Neural progenitor cell (in vitro differentiated cells): Measurements from ENCODE around the gene TNFRSF25. TPM values are rescaled to one million over a fixed set of nuclear protein-coding genes. Genes with fewer than 3 reads are reported as not detected.

Experiments used
- DNase-seq: peaks from one replicate; pipeline ENCODE4 v3.0.0-alpha.2; 2016; ENCODE audit warnings: low spot score
- H2AFZ ChIP-seq: fragments of 200-600 bp; sonication (generic); replicated peaks from 2 replicates; pipeline ENCODE4 v1.6.1; 2016; ENCODE audit warnings: antibody characterized with exemption
- H3F3A ChIP-seq: fragments of 200-600 bp; sonication (generic); 2 replicates; pipeline ENCODE4 v1.6.1; 2016; ENCODE audit warnings: antibody characterized with exemption, low read depth
- H3K27ac ChIP-seq: fragments of 200-600 bp; sonication (generic); 2 replicates; pipeline ENCODE4 v1.5.1; 2016; ENCODE audit warnings: mild to moderate bottlenecking
- H3K27me3 ChIP-seq: fragments of 200-600 bp; sonication (generic); 2 replicates; pipeline ENCODE4 v1.6.1; 2016; ENCODE audit warnings: mild to moderate bottlenecking, moderate library complexity
- H3K36me3 ChIP-seq: fragments of 200-600 bp; sonication (generic); 2 replicates; pipeline ENCODE4 v1.5.1; 2016
- H3K4me1 ChIP-seq: fragments of 200-600 bp; sonication (generic); 2 replicates; pipeline ENCODE4 v1.6.1; 2016; ENCODE audit warnings: mixed run types
- H3K4me2 ChIP-seq: fragments of 200-600 bp; sonication (generic); 2 replicates; pipeline ENCODE4 v1.6.1; 2016
- H3K4me3 ChIP-seq: fragments of 200-600 bp; sonication (generic); 2 replicates; pipeline ENCODE4 v1.5.1; 2016
- H3K79me2 ChIP-seq: fragments of 200-600 bp; sonication (generic); 2 replicates; pipeline ENCODE4 v1.6.1; 2016; ENCODE audit warnings: low read depth
- H3K9ac ChIP-seq: fragments of 200-600 bp; sonication (generic); 2 replicates; pipeline ENCODE4 v1.6.1; 2016
- H3K9me3 ChIP-seq: fragments of 200-600 bp; sonication (generic); 2 replicates; pipeline ENCODE4 v1.5.1; 2016; ENCODE audit warnings: low read depth
- H4K20me1 ChIP-seq: fragments of 200-600 bp; sonication (generic); 2 replicates; pipeline ENCODE4 v1.6.1; 2016; ENCODE audit warnings: low read depth
- H3K27ac Mint-ChIP-seq: 3 replicates; pipeline ENCODE4 v1.8.0; 2021; ENCODE audit warnings: mixed read lengths
- H3K27me3 Mint-ChIP-seq: 2 replicates; pipeline ENCODE4 v1.8.0; 2022; ENCODE audit warnings: low read depth, mild to moderate bottlenecking, inconsistent platforms, moderate library complexity, mixed read lengths; ENCODE audit not compliant: insufficient read depth
- H3K36me3 Mint-ChIP-seq: 3 replicates; pipeline ENCODE4 v1.8.0; 2021; ENCODE audit warnings: mixed read lengths
- H3K4me1 Mint-ChIP-seq: 3 replicates; pipeline ENCODE4 v1.8.0; 2021; ENCODE audit warnings: mixed read lengths
- H3K4me3 Mint-ChIP-seq: 3 replicates; pipeline ENCODE4 v1.8.0; 2021; ENCODE audit warnings: mild to moderate bottlenecking, moderate library complexity, mixed read lengths
- H3K9me3 Mint-ChIP-seq: 3 replicates; pipeline ENCODE4 v1.8.0; 2020; ENCODE audit warnings: mixed read lengths
- CTCF ChIP-seq: fragments of 200-600 bp; sonication (generic); IDR thresholded peaks from 2 replicates; pipeline ENCODE4 v1.5.1; 2017; ENCODE audit warnings: antibody characterized with exemption, mild to moderate bottlenecking
- EZH2 ChIP-seq: fragments of 200-600 bp; sonication (generic); IDR thresholded peaks from 2 replicates; pipeline ENCODE4 v1.6.1; 2017; ENCODE audit warnings: antibody characterized with exemption, mild to moderate bottlenecking, moderate library complexity
- EZH2phosphoT487 ChIP-seq: fragments of 200-600 bp; sonication (generic); IDR thresholded peaks from 2 replicates; pipeline ENCODE4 v1.6.1; 2017; ENCODE audit warnings: antibody characterized with exemption
- total RNA-seq: library from RNA; depleted of rRNA; stranded (reverse); fragments of >200 nt; gene quantifications from 2 replicates; pipeline ENCODE4 v1.2.3, GENCODE V29; 2015; ENCODE audit warnings: low replicate concordance

TNFRSF25 gene
- total RNA-seq, 1 donor from 2014 or later, result 15.6 TPM

- no peaks in the 10 kb centered on the region for H3K79me2 ChIP-seq
- H4K20me1 ChIP-seq, result peaks cover 57% of the 10 kb centered on the region
- H3K9ac ChIP-seq, result no peak overlapping the region
- H3K36me3 Mint-ChIP-seq, result no peaks in the 10 kb centered on the region
- H3K4me1 ChIP-seq, result peaks cover 30% of the 10 kb centered on the region
- H3K4me3 ChIP-seq, result peak overlapping the region; percentile 3
- peaks cover 13% of the 10 kb centered on the region for H3K4me1 Mint-ChIP-seq
- no peaks in the 10 kb centered on the region for H3K9me3 ChIP-seq
- H3K27me3 ChIP-seq, result peaks cover 100% of the 10 kb centered on the region
- H3K4me2 ChIP-seq, result peak overlapping the region; percentile 45
- H3K27me3 Mint-ChIP-seq, result peaks cover 70% of the 10 kb centered on the region
- no peak overlapping the region for H2AFZ ChIP-seq
- DNase-seq, result peak; percentile 78
- TF ChIP-seq CTCF (peak; percentile 80), EZH2 (peak; percentile 27), EZH2phosphoT487 (no peak)
- H3K9me3 Mint-ChIP-seq, result no peaks in the 10 kb centered on the region
- H3K27ac Mint-ChIP-seq, result no peak overlapping the region
- peaks cover 34% of the 10 kb centered on the region for H3F3A ChIP-seq
- H3K27ac ChIP-seq, result no peak overlapping the region
- no peaks in the 10 kb centered on the region for H3K36me3 ChIP-seq
- H3K4me3 Mint-ChIP-seq, result no peak overlapping the region
Measured at GRCh38 chr1:6423321-6423999, 42.5 kb downstream of the TNFRSF25 start.

GRCh38 chr1:6421266-6421665, 44.7 kb downstream of the TNFRSF25 start:
- no peaks in the 10 kb centered on the region for H3K9me3 Mint-ChIP-seq
- no peak overlapping the region for H3K4me3 ChIP-seq
- TF ChIP-seq EZH2 (no peak), EZH2phosphoT487 (no peak), CTCF (no peak)
- no peak overlapping the region for H3K27ac ChIP-seq
- peaks cover 30% of the 10 kb centered on the region for H3K4me1 ChIP-seq
- peaks cover 60% of the 10 kb centered on the region for H4K20me1 ChIP-seq
- H3K9ac ChIP-seq, result no peak overlapping the region
- H3K27ac Mint-ChIP-seq, result no peak overlapping the region
- H3K9me3 ChIP-seq, result no peaks in the 10 kb centered on the region
- H3K79me2 ChIP-seq, result no peaks in the 10 kb centered on the region
- no peaks in the 10 kb centered on the region for H3K36me3 Mint-ChIP-seq
- H3K27me3 ChIP-seq, result peaks cover 100% of the 10 kb centered on the region
- H3K4me1 Mint-ChIP-seq, result peaks cover 8% of the 10 kb centered on the region
- H3K4me2 ChIP-seq, result peak overlapping the region; percentile 88
- no peaks in the 10 kb centered on the region for H3K36me3 ChIP-seq
- H3K4me3 Mint-ChIP-seq, result peak overlapping the region; percentile 13
- peaks cover 34% of the 10 kb centered on the region for H3F3A ChIP-seq
- H3K27me3 Mint-ChIP-seq, result peaks cover 76% of the 10 kb centered on the region
- H2AFZ ChIP-seq, result no peak overlapping the region
- peak; percentile 46 for DNase-seq

GRCh38 chr1:6420454-6421042, 45.4 kb downstream of the TNFRSF25 start:
- H3K4me1 Mint-ChIP-seq, result peaks cover 8% of the 10 kb centered on the region
- H3K36me3 Mint-ChIP-seq, result no peaks in the 10 kb centered on the region
- DNase-seq, result peak; percentile 60
- H3K4me3 ChIP-seq, result peak overlapping the region; percentile 47
- peak overlapping the region; percentile 88 for H3K4me2 ChIP-seq
- no peaks in the 10 kb centered on the region for H3K9me3 Mint-ChIP-seq
- no peak overlapping the region for H3K27ac ChIP-seq
- no peaks in the 10 kb centered on the region for H3K79me2 ChIP-seq
- H3K9me3 ChIP-seq, result no peaks in the 10 kb centered on the region
- no peaks in the 10 kb centered on the region for H3K36me3 ChIP-seq
- H3F3A ChIP-seq, result peaks cover 34% of the 10 kb centered on the region
- peaks cover 100% of the 10 kb centered on the region for H3K27me3 ChIP-seq
- peak; percentile 30 for TF ChIP-seq EZH2
- TF ChIP-seq EZH2phosphoT487, result peak; percentile 70
- TF ChIP-seq CTCF, result no peak
- H3K4me3 Mint-ChIP-seq, result no peak overlapping the region
- peaks cover 71% of the 10 kb centered on the region for H3K27me3 Mint-ChIP-seq
- H3K9ac ChIP-seq, result no peak overlapping the region
- peaks cover 57% of the 10 kb centered on the region for H4K20me1 ChIP-seq
- peaks cover 30% of the 10 kb centered on the region for H3K4me1 ChIP-seq
- no peak overlapping the region for H2AFZ ChIP-seq
- H3K27ac Mint-ChIP-seq, result no peak overlapping the region
